GM12892 (cell line): Measurements from ENCODE around the gene ATP5F1D.

Source experiments
- POLR2A ChIP-seq: IDR thresholded peaks from 2 replicates; pipeline ENCODE4 v1.6.1; 2011; ENCODE audit warnings: low read depth, low read length, control low read depth
- POLR2AphosphoS5 ChIP-seq: IDR thresholded peaks from 2 replicates; pipeline ENCODE4 v1.6.1; 2011; ENCODE audit warnings: low read depth, low read length, control low read depth

DNA sequence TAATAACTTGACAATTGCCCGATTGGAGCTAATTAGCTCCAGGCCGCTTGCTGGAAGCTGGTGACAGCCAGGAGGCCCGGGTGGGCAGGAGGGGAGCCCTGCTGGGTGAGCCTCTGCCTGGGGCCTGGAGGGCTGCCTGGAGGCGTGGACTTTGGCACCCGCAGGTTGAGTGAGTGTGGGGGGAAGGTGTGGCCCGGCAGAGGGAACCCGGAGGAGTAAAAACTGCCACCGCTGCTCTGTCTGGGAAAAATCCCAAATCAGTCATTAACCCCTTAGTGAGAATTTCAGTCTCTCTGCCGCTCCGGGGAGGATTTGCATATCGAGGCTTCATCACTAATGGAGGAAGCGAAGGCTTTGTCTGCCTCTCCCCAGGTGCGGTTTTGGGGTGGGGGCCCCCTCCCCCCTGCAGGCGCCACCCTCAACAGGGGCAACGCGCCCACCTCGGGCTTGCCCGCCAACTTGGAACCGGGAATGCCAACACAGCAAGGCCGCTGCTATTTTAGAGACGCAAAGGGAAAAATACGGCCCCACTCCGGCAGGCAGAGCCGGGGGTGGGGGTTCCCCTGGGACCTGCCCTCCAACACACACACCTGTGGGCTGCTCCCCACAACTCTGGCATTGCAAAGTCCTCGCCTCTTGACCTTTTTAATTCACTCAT, 50.3 kb downstream of the ATP5F1D start:
- TF ChIP-seq POLR2A (no peak), POLR2AphosphoS5 (no peak)
